Measurements from ENCODE around the gene PWP2.

DNA sequence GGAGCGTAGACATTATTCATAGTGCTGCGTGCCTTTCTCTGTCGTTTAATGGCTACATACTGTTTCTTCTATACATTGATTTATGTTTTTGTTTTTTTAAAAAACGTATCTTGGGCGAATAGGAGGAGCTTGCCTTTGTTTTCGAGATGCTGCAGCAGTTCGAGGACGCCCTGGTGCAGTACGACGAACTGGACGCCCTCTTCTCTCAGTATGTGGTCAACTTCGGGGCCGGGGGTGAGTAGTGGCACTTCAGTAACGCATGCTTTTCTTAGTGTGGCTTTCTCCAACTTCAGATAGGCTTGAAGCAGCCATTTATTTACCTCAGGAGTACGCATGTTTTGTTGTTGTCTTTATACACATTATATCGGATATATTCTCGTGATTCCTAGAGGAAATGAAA, 48.2 kb upstream of the PWP2 start:
- TF ChIP-seq CTCF (IDR thresholded peaks at IDR 0.05; ENCODE audit: insufficient read depth, low read length) (no peak), POLR2AphosphoS5 (IDR thresholded peaks at IDR 0.05; ENCODE audit: low read depth) (no peak)
